ENCODE measurements around the gene B3GAT3. TPM values are rescaled to one million over a fixed set of nuclear protein-coding genes. Genes with fewer than 3 reads are reported as not detected.
A peak's percentile ranks its signal among the peaks of the same experiment; 100 is the strongest.
"Not testable (repeated sequence)": the region's sequence is repeated elsewhere in the genome, so short reads cannot be mapped to it uniquely, and the experiment has no call there.

Gene B3GAT3
- 10 to 100 TPM; 27.0 to 28.8 TPM for total RNA-seq
- long read RNA-seq, transcript B3GAT3-201 (5 exons, 1,641 nt): major isoform, 23 of 41 reads
- long read RNA-seq, partial matches to known transcripts: 7 of 41 reads
- long read RNA-seq, other reads (novel, unspliced or antisense): 8 of 41 reads

DNA sequence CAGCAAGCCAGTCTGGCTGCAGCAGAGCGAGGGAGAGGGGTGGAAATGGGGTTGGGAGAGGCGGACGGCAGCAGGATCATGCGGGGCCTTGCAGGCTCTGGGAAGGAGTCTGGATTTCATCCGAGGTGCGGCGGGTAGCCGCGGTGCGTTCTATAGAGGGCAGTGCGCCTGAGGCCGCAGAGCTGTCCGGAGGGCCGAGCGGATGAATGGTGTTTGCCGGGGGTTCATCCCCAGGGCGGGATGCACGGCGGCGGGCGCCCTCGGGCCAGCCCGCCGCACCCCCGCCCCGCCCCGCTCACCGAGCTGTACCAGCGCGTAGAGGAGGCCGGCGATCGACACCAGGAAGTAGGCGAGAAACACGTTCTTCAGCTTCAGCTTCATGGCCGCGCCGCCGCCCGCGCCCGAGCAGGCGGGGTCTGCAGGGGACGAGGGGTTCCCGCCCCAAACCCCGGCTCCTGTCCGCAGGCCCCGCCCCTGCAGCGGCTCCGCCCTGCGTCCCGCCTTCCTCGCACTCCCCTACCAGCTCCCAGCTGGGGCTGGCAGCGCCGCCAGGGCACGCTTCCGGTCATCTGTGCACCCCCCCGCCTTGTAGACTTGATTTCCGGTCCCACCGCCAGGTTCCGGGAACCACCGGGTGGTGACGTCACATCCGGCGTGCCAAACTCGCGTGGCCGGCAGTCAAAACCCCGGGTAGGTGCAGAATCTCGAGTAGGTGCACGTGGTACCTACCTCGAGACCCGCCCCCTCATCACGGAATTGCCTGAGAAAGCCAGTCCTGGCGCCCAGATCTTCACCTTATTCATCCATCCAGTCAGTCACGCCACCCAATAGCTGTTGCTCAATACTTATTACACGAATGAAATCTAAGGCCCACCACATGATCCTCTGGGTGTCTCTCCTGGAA, at the start of gene B3GAT3:
Gene B3GAT3, minus strand, starts transcription at position 420 of the 904 bp plus-strand sequence. Its CDS starts 39 bp downstream, at position 381.
- DNase-seq (peak; percentile 98 to 99), ATAC-seq (peak; percentile 95)
- intact Hi-C loops (cut with DNase I, micrococcal nuclease): no loop called here

DNA sequence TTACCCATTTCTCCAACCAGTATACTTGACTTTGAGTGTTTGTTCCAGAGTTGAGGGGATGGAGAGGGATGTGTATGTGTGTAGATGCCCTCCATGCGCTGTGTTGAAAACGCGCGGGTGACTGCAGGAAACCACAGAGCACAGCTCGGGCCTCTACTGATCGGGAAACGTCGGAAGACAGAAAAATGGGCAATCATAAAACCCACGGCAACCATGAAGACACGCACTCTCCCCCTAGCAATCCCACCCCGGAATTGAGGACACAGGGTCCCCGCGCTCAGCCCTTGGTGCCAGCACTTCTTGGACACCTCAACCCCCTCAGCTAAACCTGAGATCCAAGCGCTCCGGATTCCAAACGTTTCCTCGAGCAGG, 49.4 kb upstream of the B3GAT3 start:
- intact Hi-C loops (cut with DNase I, micrococcal nuclease): no loop called here
- ATAC-seq (peak; percentile 27), DNase-seq (no peak)

DNA sequence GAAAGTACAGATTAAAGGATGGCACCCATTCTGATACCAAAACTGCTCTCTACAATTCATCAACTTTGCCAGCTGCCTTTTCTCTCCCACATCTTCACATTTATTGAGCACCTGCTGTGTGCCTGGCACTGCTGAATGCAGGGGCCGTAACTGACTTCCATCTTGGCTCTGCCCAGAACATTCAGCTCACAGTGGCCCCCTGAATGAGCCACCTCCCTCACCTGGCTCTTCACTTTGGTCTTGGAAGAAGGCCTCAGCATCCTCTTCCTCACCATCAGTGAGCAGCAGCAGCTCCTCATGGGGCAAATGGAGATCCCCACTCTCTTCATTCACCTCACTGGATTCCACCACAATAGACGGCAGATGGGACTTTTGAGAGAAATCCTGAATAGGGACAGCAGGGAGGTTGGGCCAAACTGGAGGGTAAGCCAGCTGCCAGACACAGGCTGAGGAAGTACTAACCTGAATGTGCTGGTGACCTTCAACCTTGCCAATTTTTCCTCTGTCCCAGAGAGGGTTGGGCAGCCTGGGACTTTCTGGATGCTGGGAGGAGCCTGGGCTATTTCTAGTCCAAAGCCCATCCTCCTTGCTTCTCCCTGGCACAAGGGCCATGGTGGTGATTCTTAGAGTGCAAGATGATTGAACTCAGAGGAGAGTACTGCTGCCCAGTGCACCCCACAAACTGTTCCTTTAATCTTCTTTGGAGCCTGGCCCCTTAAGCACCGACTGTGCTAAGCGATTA, 47.8 kb upstream of the B3GAT3 start:
- DNase-seq (peak; percentile 49 to 75), ATAC-seq (peak; percentile 32)
- intact Hi-C loops (cut with DNase I, micrococcal nuclease): no loop called here

DNA sequence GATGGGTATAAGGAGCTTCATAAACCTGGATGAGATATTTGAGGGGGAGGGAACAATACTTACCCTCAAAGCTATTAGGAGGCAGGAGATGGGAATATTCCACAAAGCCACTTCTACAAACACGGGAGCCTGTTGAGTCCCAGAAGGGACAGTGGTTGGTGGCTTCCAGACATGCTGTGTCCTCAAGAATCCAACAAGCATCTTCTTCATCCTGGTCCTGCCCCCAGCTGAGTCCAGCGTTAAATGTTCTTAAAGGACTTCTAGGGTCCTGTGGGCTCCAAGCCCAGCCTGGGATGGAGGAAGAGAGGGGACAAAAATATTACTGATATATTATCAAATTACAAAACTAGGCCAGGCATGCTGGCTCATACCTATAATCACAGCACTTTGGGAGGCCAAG, 45.7 kb upstream of the B3GAT3 start:
- no peak for ATAC-seq
- intact Hi-C loops (cut with DNase I, micrococcal nuclease): no loop called here
- DNase-seq: no peak

DNA sequence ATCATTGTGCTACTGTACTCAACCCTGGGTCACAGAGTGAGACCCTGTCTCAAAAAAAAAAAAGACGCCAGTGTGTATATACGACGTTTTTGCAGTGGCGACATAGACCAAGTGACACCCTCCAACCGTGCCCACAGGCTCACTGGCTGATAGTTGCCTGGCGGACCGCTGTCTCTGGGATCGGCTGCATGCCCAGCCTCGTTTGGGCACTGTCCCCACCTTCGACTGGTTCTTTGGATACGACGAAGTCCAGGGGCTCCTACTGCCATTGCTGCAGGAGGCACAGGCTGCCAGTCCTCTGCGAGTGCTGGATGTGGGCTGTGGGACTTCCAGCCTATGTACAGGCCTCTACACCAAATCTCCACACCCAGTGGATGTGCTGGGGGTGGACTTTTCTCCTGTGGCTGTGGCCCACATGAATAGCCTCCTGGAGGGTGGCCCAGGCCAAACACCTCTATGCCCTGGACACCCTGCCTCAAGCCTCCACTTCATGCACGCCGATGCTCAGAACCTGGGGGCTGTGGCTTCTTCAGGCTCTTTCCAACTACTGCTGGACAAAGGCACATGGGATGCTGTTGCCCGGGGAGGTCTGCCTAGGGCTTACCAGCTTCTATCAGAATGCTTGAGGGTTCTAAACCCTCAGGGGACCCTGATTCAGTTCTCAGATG, 44.6 kb upstream of the B3GAT3 start:
- intact Hi-C loops (cut with DNase I, micrococcal nuclease): no loop called here
- DNase-seq (no peak), ATAC-seq (no peak)

DNA sequence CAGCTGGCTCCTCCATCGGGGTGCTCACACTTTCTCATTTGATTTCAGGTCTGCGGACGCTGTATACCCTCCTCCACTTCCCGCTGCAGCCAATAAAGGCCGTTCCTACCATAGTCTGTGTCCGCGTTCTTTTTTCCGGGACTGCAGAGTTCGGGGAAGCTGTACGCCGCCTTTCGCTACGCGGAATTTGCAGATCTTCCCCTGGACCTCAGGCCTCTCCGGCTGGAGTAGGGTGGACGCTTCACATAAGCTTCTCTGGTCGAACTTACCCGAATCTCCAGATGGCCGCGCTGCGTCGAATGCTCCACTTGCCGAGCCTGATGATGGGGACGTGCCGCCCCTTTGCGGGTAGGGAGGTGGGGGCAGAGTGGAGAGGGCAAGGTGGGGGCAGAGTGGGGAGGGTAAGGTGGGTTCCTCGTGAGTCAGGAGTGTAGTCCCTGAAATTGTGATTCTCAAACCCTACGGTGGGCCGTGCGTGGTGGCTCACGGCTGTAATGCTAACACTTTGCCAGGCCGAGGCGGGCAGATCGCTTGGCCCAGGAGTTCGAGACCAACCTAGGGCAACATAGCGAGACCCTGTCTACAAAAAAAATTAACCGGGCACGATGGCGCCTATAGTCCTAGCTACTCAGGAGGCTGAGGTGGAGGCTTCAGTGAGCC, 43.9 kb upstream of the B3GAT3 start:
- intact Hi-C loops (cut with DNase I, micrococcal nuclease): no loop called here
- peak; percentile 54 for ATAC-seq
- peak in 1 of 2 donors; percentile 69 for DNase-seq

DNA sequence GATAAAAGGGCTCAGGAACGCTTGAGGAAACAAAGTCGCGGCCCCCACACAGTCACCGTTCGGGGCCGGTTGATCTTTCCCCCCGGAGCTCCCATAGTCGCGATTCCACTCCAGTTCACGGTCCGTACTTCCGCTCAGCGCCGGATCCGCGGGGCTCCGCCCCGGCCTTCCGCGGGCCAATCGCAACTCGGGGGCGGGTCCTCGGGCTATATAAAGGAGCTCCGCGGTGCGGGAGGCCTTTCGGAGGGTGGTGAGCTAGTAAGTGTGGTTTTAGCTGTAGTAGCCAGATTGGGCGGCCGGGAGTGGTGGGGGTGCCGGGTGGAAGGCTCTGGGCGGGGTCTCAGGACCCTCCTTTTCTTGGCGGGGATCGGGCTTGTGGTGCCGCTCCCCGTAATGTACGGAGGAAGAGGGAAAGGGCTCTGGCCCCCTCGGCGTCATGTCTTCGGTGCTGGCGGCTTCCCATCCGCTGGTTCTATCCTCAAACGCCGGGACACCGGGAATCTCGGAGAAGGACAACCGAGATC, 43.4 kb upstream of the B3GAT3 start, which contains the start of the genes C11orf98 and CSKMT:
Gene C11orf98, minus strand, starts transcription at position 136 of the 524 bp plus-strand sequence. Its CDS starts 41 bp downstream, at position 95.
Gene CSKMT, plus strand, starts transcription at position 238 of the 524 bp plus-strand sequence. CDS start 568 bp downstream, outside the sequence.
- DNase-seq (peak; percentile 96), ATAC-seq (peak; percentile 91)
- intact Hi-C loops (cut with DNase I, micrococcal nuclease): no loop called here

DNA sequence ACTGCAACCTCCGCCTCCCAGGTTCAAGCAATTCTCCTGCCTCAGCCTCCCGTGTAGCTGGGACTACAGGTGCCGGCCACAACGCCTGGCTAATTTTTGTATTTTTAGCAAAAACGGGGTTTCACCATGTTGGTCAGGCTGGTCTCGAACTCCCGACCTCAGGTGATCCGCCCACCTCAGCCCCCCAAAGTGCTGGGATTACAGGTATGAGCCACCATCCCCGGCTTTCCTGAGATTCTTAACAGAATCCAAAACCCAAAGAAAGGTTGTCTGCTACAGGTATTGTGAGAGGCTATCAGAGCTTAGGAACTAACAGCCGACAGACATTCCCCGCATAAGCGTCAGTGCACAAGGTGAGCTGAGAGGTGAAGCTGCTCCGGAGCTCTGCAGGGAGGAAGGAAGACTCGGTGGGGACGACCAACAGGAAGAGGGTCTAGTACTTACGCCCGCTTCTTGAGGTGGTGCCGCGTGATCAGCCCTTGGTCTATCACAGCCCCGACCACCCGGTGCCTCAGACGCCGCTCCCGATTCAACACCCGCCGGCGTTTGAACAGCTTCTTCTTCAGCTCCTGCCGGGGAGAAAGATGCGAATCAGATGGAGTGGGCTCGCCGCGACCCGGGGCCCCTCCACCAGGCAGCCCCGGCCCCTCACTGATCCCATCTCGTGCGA, 42.8 kb upstream of the B3GAT3 start:
- peak; percentile 60 for ATAC-seq
- intact Hi-C loops (cut with DNase I, micrococcal nuclease): no loop called here

DNA sequence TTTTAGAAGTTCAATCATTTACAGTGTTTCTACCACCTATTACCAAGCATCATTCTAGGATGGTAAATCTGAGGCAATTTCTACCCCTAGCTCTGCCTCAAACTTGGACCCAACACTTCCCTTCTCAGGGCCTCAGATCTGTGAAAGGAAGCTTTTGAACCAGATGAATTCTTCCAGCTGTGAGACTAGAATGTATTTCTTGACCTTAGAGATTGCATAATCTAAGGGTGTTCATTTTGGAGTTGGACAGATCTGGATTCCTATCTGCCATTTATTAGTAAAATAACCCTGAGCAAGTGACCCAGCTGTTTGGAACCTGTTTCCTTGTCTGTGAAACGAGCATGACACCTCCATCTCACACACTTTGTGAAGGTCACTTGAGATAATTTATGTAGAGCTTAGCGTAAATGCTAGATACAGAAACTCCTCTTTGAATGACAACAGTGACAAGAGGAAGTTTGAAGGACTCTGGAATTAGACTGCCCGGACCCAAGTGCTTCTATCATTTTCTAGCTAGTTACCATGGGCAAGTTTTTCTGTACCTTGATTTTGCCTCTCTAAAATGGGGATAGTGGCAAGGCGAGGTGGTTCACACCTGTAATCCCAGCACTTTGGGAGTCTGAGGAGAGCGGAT, 35.1 kb upstream of the B3GAT3 start:
- DNase-seq (no peak), ATAC-seq (no peak)
- intact Hi-C loops (cut with DNase I, micrococcal nuclease): no loop called here

More for the DNA sequence above, 42.8 kb upstream of the B3GAT3 start:
- DNase-seq: peak in 1 of 2 donors; percentile 68

DNA sequence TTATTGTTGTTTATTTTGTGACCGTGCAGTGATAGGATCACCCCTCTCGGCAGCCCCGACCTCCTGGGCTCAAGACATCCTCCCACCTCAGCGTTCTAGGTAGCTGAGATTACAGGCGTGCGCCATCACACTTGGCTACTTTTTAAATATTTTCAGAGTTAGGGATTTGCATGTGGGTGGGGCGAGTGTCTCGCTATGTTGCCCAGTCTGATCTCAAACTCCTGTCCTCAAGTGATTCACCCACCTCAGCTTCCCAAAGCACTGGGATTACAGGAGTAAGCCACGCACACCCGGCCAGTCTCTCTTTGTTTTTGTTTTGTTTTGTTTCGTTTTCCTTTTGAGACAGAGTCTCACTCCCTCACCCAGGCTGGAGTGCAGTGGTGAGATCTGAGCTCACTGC, 32.5 kb upstream of the B3GAT3 start:
- ATAC-seq (no peak), DNase-seq (no peak)

DNA sequence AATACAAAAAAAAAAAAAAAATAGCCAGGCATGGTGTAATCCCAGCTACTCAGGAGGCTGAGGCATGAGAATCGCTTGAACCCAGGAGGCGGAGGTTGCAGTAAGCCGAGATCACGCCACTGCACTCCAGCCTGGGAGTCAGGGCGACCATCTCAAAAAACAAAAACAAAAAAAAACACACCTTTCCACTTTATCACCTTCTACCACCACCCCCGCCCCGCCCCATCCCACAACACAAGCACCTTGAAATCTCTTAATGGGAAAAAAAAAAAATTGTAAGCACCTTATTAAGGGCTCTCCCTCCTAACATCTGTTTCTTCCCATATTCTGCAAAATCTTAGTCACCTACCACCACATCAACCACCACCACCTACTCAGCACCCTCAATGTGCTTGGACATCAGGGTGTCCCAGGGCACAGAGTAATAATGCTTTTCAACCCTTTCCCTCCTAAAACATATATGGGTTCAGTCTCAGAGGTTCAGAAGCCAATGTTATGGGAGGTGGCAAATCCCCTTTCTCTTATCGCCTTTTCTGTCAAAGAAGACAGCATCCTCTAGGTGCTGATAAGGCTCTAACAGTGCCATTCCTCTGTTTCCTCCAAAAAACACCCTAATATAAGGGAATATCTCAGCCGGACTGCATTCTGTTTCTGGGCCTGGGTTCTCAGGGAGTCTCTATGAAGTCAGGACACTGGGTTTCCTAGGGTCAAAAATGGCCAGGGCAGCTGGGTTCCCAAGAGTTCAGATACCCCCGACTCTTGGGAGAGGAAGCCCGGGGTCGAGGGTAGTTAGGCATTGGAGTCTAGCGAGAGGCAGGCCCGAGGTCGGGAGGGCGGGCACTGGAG, 30.6 kb upstream of the B3GAT3 start:
- intact Hi-C loops (cut with DNase I, micrococcal nuclease): no loop called here
- ATAC-seq (no peak), DNase-seq (no peak)

More for the DNA sequence above, 32.5 kb upstream of the B3GAT3 start:
- intact Hi-C loops (cut with DNase I, micrococcal nuclease): no loop called here

DNA sequence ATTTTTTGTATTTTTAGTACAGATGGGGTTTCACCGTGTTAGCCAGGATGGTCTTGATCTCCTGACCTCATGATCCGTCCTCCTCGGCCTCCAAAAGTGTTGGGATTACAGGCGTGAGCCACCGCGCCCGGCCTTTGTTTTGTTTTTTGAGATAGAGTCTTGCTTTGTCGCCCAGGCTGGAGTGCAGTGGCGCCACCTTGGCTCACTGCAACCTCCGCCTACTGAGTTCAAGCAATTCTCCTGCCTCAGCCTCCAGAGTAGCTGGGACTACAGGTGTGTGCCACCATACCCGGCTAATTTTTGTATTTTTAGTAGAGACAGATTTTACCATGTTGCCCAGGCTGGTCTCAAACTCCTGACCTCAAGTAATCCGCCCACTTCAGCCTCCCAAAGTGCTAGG, 28.5 kb upstream of the B3GAT3 start:
- DNase-seq; ATAC-seq; intact Hi-C loops (cut with DNase I, micrococcal nuclease): not testable (repeated sequence)

DNA sequence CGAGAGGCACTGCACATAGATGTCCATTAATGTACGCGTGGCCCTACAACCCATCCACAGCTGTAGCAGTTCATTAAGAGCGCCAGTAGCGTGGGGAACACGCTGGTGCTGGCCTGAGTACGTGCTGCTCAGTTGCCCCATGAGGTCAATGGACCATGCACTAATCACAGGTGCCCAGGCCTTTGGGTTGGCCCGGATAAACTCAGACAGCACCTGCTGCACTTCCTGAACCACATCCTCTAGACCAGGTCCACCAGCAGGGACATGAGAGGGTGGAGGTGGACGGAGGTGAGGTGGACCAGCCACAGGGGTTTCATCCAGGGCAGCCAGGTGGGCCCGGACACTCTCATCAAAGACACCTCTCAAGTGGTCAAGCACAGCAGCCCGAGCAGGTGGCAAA, 27.7 kb upstream of the B3GAT3 start:
- ATAC-seq: no peak
- DNase-seq: no peak
- intact Hi-C loops (cut with DNase I, micrococcal nuclease): no loop called here

DNA sequence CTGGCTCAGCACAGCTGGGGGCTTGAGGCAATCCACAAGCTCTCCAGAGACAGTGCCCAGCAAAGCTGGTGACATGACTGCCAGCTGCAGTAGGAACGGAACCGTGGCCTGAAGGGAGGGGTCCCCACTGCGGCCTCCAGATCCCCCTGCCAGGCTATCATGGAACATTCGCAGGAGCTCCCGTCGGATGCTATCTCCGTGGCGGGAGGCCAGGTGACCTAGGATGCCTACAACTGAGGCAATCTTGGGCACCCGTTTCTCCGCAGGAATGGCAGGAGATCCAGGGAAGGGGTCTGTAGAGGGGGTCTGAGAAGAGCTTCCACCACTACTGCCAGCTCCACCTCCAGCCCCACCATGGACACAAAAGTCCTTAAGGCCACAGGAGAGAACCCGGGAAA, 27.2 kb upstream of the B3GAT3 start:
- intact Hi-C loops (cut with DNase I, micrococcal nuclease): no loop called here
- ATAC-seq (no peak), DNase-seq (no peak)

DNA sequence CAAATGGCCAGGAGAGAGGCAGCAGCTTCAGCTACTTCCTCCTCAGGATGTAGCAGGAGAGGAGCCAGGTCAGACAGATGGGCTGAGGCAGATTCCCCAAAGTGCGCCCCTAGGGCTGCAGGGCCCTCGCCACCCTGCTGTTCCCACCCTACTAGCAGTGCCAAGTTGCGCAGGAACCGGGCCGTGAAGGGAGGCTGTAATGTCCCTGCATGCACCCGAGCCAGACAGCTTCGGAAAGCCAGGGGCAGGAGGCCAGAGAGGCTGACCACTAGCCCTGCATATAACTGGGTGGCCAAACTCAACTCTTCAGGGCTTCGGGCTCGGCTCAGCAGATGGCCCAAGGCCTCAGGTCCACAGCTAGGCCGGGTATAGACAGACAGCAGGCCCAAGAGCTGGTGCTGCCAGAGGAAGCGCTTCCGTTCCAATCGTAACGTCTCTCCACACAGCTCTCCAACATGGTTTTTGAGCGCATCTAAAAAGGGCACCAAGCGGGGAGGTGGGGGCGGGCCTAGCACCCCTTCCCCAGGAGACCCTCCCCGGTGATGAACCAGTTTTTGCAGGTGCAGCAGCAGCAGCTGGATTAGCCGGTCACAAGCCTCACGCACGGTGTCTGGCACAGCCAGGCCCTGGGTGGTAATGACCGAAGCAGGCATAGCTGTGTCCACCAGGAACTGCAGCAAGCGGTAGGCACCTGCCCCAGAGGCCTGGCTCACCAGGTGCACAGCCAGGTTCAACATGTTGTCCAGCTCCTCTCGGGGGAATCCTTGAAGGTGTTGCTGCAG, 26.6 kb upstream of the B3GAT3 start:
- no peak for DNase-seq
- intact Hi-C loops (cut with DNase I, micrococcal nuclease): no loop called here
- no peak for ATAC-seq

DNA sequence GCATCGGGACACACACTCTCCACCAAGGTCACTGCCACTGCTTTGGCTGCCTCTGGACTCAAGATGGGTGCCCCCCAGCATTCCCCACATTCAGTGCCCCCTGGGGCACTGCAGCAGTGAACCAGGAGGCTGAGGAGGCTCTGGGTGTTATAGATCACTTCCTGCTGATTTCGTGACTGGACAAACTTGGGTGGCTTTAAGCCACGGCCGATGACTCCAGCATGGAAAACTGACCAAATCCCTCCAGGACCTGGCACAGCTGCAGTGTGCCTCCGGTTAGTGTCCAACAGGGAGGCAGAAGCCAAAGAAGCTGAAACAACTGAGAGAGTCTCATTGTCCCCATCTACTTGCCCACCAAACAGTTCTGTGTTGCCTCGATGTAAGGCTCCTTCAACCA, 25.8 kb upstream of the B3GAT3 start:
- DNase-seq: no peak
- ATAC-seq: no peak
- intact Hi-C loops (cut with DNase I, micrococcal nuclease): no loop called here
